ENCODE measurements around the gene HIVEP2.
A peak's percentile ranks its signal among the peaks of the same experiment; 100 is the strongest.

The HIVEP2 gene

DNA sequence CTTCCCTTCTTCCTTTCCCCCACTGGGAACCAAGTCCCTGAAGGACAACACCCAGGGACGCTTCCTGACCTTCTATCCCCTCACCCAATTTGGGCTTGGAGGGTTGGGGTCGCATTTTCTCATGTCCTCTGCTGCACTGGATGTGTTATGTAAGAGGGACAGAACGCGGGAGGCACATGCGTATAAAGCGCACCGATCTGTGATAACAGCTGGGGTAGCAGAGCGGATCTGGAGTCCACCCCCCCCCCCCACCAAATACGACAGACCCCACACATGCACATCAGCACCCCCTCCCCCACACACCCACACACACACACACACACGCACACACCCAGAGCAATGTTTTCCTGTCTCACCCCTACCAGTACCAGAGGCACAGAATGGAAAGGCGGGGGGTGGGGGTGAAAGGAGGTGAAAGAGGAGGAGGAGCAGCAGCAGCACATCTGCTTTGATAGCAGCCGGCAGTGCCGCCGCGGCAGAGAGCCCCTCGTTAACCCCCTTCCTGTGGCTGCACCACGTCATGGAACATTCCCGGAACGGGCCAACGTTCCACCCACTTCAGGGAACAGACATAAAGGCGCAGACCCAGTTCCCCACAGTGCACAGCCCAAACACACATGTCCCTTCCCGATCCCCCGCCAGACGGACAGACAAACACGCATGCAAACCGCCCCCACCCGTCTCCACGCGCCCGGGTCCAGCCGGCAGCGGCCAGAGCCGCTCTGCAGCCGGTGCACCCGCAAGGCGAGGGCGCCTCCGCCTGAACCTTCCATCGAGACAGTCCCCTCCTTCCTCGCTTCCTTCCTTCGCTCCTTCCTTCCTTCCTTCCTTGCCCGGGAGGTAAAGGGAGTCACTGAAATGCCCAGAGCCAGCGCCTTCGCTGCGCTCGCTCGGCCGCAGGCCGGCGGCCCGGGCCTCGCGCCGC is 590 bp downstream of the HIVEP2 start:
- peak; percentile 53 for DNase-seq

DNA sequence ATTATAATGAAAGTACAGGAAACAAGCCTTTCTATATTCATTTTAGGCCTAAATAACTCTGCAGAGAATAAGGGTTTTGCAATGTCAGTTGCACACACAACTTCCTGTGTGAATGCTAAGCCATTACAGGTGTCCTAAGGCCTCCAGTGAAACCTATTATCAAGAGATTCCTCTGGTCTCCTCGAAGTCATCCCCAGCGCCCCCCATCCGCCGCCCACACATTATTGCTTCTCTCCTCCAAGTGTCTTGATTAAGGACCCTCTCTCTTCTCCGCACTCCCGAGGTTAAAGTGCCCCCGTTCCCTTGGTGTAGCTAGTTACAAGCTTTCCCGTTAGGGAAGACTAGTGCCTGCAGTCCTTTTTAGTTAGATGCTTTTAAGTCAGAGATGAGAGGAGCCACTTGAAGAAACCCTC is 1.3 kb downstream of the HIVEP2 start:
- DNase-seq = peak; percentile 49

DNA sequence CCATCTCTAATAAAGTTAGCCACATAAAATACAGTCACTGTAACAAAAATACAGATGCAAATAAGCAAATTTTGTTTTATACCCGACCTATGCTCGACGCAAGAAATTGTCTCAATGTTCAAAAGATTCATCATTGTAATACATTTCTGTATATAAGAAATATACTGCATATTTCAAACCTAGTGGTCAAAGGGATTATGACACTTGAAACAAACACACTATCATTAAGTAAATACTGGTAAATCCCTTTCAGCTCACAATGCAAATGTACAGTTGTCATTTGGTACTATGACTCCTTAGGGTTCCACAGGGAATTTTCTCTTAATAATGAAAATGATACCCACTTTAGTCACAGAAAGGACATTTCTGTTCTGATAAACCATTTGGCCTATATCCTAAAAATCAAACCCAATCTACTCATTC is 2.2 kb downstream of the HIVEP2 start:
- DNase-seq = peak; percentile 37

DNA sequence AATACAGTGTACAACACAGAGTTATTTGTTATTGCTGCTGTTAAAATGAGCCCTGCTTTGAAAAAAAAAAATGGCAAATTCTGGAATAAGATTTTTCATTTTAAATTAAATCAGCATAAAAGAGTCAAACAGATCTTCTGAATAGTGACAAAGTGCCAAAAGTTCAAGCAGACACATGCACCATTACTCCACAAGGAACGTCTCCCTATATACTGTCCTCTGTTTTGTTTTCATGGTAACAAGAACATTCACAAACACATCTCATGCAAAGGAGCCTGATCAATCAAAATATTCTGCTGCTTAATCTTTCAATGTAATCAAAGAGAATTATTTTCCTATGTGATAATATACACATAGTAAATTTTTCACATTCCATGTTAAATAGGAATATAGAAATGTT is 2.7 kb downstream of the HIVEP2 start:
- no peak for DNase-seq

DNA sequence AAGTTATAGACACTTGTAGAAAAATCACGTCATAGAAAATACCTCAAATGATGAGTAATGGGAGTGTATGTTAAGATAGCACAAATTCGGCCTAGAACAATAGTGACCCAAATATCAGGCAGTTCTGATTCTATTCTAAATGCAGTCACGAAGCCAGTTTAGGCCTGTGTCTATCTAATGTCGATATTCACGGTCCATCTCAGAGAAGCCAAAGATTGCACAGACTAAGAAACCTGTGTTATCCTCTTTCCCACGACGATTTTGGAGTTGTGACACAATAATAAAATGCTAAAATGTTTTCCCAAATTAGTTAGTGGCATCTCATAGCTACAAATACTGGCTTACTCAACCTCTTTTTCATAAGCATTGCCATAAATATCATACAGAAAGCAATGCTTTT is 4.0 kb downstream of the HIVEP2 start:
- DNase-seq = no peak

DNA sequence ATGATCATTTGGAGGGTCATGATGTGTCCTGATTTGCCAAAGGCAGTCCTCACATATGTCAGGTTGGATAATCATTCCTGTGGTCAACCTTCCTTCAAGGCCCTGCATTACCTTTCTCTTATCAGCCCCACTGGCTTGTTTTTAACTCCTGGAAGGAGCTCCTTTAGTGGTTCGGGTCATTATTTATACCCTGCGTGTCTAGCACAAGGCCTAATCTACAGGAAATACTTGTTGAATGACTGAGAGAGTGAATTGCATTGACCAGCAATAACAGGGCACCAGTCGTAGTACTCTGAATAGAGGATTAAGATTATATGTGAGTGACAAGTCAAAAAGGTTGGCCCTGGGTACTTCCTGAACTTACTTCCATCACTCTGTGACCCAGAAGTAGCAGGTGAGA is 4.5 kb downstream of the HIVEP2 start:
- no peak for DNase-seq

DNA sequence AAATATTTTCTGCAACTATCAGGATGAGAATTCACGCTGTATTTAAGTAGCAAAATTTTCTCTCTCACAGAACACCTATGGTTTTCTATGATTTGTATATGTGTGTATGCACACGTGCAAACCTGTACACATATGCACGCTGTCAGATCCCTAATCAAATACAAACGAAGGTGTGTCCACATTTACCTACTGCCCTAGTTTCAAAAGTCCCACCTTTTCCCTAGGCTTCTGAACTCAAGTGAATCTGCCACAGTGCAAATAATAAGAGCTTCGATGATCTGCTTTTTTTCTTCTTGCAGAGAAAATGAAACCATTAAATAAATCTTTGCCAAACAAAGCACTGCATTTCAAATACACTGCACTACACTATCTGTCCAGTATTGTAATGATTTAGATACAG is 6.5 kb downstream of the HIVEP2 start:
- no peak for DNase-seq

DNA sequence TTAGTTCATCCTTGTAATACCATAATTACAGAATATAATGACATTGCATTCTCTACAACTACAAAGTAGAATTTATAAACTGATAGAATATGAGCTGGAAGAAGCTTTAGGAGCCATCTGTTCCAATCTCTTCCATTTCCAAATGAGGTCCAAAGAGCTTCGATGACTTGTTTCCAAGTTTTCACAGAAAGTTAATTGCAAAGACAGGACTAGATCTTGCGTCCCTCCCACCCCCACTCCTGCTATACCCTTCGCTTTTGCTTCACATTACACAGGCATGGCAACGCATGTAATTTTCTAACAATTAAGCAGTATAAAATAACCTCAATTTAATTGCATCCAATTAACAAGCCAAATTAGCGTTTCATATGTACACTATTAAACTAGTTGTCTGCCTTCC is 7.0 kb downstream of the HIVEP2 start:
- no peak for DNase-seq

DNA sequence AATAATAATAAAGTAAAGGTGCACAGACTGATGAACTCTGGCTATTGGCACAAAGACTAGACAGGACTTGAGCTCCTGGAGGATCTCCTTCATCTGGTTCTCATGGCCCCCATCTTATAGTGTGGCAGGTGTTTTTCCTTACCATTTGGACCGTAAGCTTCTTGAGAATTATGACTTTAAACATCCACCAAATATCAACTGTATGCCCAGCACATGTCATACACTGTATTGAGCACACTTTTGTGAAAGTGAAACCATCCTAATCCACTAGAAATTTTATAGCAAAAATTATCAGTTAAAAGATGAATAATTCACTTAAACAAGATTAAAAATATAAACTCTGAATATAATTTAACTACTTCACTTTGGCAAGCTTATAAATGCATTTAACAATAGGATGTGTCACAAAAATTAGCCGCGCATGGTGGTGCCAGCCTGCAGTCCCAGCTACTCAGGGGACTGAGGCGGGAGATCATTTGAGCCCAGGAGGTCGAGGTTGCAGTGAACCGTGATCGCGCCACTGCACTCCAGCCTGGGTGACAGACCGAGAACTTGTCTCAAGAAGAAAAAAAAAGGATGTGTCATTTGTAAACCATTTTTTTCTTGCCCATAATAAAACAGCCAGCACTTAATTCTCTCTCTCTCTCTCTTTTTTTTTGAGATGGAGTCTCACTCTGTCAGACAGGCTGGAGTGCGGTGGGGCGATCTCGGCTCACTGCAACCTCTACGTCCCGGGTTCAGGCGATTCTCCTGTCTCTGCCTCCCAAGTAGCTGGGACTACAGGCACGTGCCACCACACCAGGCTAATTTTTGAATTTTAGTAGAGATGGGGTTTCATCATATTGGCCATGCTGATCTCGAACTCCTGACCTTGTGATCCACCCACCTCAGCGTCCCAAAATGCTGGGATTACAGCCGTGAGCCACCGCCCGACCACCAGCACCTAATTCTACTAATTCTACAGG is 9.1 kb downstream of the HIVEP2 start:
- peak; percentile 34 for DNase-seq

DNA sequence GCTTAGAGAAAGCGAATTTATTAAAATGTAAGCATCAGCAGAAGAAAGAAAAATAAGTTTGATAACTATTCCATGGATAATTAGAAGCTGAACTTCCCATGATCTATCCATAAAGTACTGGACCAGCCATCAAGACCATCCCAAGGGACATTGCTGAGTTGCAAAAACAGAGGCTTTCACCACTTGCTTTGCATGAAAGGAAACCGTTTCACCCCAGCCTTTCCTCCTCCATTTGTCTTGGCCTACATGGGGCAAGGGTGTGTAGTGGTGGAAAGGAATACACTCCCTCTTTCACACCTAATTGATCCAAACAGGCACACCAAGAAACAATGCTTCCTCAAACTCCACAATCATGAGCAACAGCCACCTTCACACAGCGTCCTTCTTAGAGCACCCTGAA is 10.4 kb downstream of the HIVEP2 start:
- DNase-seq = no peak

DNA sequence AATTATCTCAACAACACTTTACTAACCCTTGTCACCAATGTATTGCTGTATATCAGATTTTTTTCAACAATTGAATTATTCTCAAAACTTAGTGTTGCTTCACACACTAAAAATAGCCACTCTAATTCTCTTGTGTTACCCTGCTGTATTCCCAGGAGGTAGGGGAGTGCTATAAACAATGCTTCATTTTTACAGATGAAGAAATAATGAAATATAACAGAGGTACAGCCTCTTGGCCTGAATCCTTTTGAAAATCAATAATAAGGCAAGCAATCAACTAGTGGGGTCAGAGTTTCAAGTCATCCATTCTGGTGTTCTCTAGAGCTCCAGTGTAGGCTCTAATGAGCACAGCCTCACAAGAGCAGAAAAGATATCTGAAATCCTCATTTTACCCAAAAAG is 10.9 kb downstream of the HIVEP2 start:
- DNase-seq = no peak

DNA sequence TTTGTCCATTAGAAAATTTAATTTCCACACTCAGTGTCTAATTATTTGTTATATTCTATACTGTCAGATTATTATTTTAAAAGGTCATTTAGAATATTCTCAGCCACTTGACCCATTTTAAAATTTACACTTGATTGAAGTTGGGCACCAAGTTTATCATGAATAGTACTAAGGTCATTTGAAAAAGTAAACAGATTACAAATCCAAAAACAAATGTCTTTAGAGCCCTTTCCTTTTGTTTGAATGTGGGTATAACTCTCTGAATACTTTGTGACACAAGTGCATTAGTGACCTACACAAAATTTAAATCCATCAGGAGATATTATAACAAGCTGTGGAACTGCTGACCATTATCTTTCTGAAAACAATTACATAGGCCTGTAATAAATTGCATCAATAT is 11.3 kb downstream of the HIVEP2 start:
- no peak for DNase-seq

DNA sequence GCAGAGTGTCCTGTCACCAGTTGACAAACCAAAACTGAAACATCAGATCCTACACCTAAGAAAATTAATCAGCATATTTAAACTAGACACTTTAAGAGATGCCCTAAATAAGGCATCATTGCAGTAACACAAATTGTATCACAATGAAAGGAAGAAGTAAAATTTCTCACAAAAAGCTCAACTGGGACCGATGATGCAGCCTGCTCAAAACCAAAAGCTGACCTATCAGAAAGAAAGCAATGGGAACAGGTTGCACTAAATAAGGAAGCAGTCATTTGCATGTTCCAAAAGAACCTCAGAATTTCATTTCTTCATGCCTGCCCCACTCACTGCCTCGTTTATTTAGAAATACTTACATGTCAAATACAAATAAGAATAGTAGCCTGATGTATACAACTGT is 12.1 kb downstream of the HIVEP2 start:
- no peak for DNase-seq

DNA sequence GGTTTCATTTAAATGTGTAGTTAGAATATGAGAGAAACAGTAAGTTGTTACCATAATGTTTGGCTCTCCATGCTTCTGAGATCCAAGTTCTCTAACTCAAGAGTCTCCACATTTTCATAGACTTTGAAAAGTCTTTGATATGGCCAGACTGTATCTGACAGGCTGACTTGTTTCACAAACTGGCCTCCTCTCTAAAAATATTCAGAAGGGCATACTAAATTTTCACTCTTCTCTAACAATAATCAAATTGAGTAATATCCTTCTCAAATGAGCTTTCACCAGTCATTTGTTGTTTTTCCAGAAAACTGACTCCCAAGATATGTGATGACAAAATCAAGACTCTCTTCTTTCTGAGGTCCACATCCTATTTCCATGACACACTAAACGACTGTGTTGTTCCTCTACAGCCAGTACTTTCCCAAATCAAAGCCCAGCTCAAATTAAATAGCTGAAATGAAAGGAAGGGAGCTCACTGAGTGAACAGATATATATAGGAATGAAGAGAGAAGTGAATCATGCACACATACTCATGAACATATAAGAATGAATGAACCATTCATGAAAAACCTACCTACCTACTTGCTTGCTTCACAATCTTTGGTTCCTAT is 15.1 kb downstream of the HIVEP2 start:
- DNase-seq = no peak

DNA sequence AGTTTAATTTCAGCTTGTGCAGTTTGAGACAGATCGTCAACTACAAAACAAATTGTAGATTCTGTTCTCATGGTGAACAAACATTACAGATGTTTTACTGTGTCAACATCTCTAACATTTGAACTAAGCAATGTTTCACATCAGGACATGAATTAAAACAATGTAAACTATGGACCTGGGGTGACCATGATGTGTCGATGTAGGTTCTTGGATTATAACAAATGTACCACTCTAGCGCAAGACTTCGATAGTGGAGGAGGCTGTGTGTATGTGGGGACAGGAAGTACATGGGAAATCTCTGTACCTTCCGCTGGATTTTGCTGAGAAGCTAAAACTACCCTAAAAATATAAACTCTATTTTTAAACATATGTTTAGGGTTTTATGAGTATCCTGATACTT is 17.1 kb downstream of the HIVEP2 start:
- no peak for DNase-seq

DNA sequence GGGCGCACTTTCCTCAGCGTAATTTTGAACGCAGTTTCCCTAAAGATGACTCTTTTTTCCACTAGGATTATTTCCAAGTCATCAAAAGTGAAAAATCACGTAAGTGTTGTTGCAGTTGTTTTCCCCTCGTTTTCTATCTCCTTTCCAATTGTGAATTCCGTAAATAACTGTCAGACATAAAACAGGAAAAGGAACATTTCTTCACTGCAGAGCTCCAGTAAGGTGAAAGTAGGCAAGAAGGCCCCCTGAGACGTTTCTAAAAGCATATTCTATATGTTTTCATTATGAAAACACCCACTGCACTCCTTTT is 17.8 kb downstream of the HIVEP2 start:
- peak; percentile 61 for DNase-seq

DNA sequence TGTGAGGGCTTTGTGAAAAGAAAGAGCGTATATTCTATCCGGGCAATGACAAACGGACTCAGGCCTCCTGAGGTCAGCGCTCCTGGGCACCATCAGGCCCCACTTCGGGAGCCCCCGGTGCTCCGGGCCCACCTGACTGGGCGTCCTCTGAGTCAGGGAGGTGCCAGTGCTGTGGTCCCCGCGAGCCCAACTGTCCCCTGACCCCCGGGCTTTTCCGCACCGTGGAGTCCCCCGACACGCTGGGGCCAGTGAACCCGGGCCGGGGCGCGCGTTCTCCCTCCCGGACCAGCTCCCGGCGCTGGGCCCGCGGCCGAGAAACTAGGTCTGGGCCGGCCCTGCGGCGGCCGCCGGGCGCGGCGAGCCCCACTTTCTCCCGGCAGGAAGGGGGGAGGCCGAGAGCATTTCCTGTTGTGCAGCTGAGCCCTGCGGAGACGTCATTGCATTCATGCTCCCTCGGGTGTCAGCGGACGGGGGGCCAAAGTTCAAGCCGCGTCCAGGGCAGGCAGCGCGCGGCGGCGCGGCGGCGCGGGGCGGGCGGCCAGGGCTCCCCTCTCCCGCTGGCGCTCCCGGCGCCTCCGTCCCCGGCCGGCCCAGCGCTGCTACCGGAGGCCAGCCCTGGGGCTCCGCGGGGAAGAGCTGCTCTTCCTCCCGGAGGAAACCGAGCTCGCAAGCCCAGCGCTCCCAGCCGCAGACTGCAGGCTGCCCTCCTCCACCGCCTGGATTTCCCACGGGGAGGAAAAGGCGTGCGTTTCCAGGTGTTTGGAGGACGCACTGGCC is 18.3 kb downstream of the HIVEP2 start:
- peak; percentile 61 for DNase-seq

DNA sequence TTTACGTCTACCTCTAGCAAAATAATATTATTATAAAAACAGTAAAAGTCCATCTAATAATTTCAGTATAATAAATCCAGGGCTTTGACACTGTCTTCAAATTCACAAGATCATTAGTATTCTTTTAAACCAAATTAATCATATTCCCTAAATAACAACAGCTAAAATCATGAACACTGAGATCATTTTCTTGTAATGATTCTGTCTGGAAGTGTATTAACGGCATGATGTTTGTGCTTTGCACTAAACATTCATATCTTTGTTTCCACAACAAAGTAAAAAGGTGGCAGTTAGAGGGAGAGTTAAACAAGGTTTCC is 18.8 kb downstream of the HIVEP2 start:
- DNase-seq = no peak

DNA sequence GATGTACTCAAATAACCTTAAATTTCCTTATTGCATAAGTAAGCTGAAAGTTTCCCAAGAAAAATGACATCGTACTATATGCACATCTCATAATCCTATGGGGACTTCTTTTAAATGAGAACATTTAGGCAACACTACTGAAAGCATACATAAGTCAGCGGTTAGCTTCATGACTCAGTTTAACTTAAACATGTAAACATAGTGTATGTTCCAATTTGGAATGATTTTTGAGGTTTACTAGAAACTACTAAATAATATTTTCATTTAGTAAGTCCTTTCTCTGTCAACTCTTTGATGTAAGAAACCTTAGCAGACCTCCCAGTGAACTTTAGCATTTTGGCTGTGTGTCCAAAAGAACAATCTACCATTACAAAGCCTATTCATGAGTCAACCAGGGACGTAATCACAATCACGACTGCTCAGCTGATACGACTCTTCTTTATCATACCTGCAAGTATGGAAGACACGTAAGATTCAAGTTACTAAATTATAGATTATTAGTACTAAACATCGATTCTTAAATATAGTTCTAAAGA is 19.3 kb downstream of the HIVEP2 start:
- no peak for DNase-seq

DNA sequence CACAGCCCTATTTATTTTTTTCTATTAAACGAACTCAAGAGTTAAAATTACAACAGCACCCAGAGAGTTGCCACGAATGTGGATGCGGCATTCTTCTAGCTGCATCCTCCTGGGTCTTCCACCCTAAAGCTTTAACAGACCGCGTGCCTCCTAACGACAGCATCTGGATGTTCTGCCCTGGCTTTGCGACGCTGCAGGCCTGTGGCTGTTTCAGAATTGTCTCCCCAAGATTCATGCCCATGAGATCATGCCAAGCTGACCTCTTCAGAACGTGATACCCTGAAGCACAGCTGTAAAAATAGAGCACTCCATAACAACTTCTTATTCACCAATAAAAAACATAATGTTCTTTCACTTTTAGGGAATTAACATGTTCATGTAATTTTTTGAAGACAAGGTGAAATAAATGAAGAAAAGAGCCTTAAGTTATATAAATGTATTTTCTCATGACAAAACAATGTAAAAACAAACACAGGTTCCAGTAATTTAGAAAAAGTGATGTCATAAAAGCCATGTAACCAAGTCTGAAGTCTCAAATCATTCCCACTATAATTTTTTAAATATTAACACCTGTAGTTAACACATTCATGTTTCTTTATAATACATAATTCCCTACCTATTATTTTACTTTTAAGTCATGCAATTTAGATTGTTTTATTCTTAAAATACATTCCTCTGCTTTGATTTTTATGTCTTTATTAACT is 26.5 kb downstream of the HIVEP2 start:
- DNase-seq = peak; percentile 51

DNA sequence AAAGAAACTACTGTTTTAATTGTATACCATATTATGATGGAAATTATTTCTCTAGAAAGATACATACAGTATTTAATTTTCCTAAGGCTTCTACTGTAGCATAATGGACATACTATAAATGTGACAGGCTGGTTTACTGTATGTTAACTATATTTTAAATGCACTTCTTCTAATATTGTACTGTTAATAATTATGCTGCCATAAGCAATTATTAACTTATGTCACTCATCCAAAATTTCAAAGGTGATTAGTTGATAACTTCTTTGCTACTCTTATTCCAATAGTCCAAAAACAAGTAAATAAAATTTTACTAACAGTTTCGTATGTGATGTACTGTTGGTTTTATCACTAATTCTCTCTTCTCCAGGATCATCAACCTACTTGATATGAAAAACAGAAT is 28.1 kb downstream of the HIVEP2 start:
- DNase-seq = no peak

Measured in DMS79 treated with DMSO at 0.1 percent for 48 hours (cell line).